ENCODE data around the gene PARP2. TPM values are rescaled to one million over a fixed set of nuclear protein-coding genes. Genes with fewer than 3 reads are reported as not detected.

The PARP2 gene
- total RNA-seq, 2 donors from 2014 or later, result 35.2 to 65.3 TPM

DNA sequence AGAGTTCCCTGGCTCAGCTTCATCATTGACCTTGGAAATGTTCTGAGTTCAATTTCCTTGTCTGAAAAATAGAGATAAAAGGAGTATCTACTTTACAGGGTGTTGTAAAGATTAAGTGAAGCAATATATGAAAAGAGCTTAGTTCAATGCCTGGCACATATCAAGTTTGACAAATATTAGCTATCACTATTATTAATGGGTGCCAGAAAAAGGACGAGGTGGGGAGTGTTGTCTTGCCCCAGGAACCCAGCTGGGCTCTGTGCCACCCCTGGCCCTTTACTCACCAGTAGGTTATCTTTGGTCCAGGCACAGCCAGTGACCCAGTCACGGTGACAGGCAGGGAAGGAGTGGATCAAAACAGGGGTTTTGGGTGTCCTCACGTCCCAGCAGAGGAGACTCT lies 32.0 kb downstream of the PARP2 start:
- Mint-ChIP-seq H3K27me3 (no peaks in the 10 kb centered on the region), H3K36me3 (ENCODE audit: low read depth) (peaks cover 100% of the 10 kb centered on the region), H3K27ac (no peak overlapping the region)

DNA sequence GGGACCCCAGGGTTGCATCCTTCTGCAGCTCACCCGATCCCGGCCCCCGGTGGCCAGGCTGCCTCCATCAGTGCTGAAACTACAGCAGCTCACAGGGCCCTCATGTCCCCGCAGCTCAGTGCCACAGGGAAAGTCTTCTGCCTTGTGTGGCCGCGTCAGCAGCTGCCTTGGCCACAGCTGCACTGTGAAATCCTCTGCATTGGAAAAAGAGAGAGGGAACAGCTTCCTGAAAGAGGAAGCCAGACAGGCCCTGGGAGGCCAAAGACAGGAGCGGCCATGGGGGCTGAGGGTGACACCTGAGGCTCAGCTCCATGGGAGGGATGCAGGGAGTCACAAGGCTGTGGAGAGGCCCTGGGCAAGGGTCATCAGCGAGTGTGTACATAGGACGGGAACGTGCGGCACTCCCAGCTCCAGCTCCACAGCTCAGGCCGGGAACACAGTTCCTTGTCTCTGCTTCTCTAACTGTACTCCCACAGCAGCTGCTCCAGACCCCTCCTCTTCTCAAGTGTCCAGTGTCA lies 32.7 kb downstream of the PARP2 start:
- H3K4me1 Mint-ChIP-seq, result no peaks in the 10 kb centered on the region
- no peak overlapping the region for H3K4me3 Mint-ChIP-seq
- no peaks in the 10 kb centered on the region for H3K9me3 Mint-ChIP-seq
- H3K27ac Mint-ChIP-seq, result peak overlapping the region; percentile 25
- no peak for ATAC-seq (replicated peaks)
- peaks cover 100% of the 10 kb centered on the region for H3K36me3 Mint-ChIP-seq (ENCODE audit: low read depth)
- no peaks in the 10 kb centered on the region for H3K27me3 Mint-ChIP-seq

More for the DNA sequence above, 32.0 kb downstream of the PARP2 start:
- no peaks in the 10 kb centered on the region for H3K9me3 Mint-ChIP-seq
- no peak overlapping the region for H3K4me3 Mint-ChIP-seq
- no peaks in the 10 kb centered on the region for H3K4me1 Mint-ChIP-seq
- no peak for ATAC-seq (replicated peaks)

DNA sequence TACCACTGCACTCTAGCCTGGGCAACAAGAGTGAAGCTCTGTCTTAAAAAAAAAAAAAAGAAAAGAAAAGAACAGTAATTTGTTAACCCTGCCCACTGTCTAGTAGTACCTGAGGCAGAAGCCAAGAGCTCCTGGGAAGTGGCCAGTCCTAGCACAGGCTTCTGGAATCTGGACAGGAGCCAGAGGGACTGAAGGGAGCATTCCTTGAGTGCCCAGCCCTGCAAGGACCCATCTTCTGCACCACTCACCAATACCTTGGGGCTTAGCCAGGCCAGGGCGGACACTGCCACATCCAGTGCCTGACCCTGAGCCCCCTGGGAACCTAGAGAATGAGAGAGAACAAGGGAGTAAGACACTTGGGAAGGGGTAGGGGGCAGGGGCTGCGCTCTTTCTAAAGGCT lies 33.7 kb downstream of the PARP2 start:
- Mint-ChIP-seq H3K36me3 (ENCODE audit: low read depth) (peaks cover 100% of the 10 kb centered on the region), H3K4me1 (no peaks in the 10 kb centered on the region), H3K4me3 (no peak overlapping the region), H3K27ac (peak overlapping the region; percentile 8), H3K27me3 (no peaks in the 10 kb centered on the region), H3K9me3 (no peaks in the 10 kb centered on the region)
- no peak for ATAC-seq (replicated peaks)

DNA sequence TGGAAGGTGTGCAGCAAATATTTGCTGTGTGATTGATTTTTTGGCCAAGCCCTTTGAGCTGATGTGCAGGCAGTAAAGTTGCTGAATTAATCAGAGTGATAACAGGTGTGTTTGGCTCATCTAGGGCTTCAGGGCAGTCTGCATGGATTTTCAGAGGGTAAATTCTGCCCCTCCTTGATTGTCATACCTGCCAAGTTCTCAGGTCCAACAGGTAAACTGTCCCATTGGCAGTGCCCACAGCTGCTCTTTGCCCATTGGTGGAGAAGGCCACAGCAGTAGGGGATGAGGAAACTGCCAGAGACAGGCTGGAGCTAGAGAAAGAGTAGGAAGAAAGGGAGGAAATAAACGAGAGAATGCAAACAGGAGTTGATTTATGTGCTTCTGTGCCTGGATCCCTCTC lies 36.3 kb downstream of the PARP2 start:
- Mint-ChIP-seq H3K9me3 (no peaks in the 10 kb centered on the region), H3K4me1 (no peaks in the 10 kb centered on the region), H3K27ac (no peak overlapping the region), H3K36me3 (ENCODE audit: low read depth) (peaks cover 100% of the 10 kb centered on the region), H3K27me3 (no peaks in the 10 kb centered on the region), H3K4me3 (no peak overlapping the region)
- no peak for ATAC-seq (replicated peaks)

DNA sequence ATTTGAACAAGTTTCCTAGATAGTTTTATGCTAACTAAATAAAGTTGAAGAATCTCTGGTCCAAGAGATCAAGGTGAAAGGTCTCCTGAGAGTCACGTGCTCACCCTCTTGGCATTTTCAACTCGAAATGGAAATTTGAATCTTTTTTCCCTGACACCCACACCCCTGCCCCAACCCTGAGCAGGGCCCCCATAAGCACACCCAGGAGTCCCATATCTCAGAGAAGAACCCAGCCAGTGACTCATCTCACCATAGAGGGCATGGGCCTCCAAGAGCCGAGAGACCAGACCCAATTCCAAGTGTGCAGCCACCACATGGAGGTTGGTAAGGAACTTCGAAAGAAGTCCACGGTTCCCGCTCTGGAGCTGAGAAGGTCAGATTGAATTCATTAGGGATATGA lies 37.2 kb downstream of the PARP2 start:
- Mint-ChIP-seq H3K4me3 (no peak overlapping the region), H3K36me3 (ENCODE audit: low read depth) (peaks cover 100% of the 10 kb centered on the region), H3K27ac (no peak overlapping the region), H3K4me1 (no peaks in the 10 kb centered on the region), H3K9me3 (no peaks in the 10 kb centered on the region), H3K27me3 (no peaks in the 10 kb centered on the region)
- ATAC-seq (replicated peaks), result no peak

DNA sequence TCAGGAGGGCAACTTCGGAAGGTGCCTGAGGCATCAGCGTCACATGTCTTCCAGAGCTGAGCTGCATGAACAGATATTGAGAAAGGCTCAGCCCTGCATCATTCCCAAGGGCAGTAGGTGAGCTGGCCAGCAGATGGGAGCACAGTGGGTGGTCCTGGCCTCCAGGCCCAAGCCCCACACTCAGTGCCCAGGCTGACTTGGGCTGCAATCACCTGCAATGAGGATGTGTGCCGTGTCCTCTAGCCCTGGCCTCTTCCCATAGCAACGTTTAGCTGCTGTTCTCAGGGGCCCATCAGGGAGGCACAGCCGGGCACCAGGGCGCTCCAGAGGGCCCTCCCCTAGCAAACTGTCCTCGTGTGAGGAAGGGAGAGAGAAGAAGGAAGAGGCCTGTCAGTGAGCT lies 37.9 kb downstream of the PARP2 start:
- peaks cover 100% of the 10 kb centered on the region for H3K36me3 Mint-ChIP-seq (ENCODE audit: low read depth)
- no peaks in the 10 kb centered on the region for H3K27me3 Mint-ChIP-seq
- peak overlapping the region; percentile 50 for H3K27ac Mint-ChIP-seq
- H3K4me3 Mint-ChIP-seq, result no peak overlapping the region
- no peaks in the 10 kb centered on the region for H3K9me3 Mint-ChIP-seq
- no peak for ATAC-seq (replicated peaks)
- H3K4me1 Mint-ChIP-seq, result no peaks in the 10 kb centered on the region

DNA sequence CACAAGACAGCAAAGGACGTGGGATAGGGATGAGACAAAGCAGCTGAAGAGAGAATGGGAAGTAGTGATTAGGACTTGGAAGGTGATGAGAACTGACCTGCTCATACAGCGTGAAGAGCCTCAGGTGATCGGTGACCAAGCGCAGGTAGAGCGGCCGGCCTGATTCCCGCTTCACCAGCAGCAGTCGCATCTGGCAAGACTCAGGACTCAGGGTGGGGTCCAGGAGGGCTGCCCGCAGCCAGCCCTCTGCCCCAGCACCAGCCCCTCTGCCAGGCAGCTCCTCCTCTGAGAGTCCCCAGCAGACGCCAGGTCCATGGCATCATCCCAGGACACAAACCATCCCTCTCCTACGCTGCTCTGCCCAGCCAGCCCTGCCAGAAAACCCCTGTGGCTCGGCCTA lies 39.1 kb downstream of the PARP2 start:
- H3K27me3 Mint-ChIP-seq, result no peaks in the 10 kb centered on the region
- H3K4me3 Mint-ChIP-seq, result no peak overlapping the region
- no peak for ATAC-seq (replicated peaks)
- no peak overlapping the region for H3K27ac Mint-ChIP-seq
- H3K9me3 Mint-ChIP-seq, result no peaks in the 10 kb centered on the region
- no peaks in the 10 kb centered on the region for H3K4me1 Mint-ChIP-seq
- H3K36me3 Mint-ChIP-seq (ENCODE audit: low read depth), result peaks cover 100% of the 10 kb centered on the region

DNA sequence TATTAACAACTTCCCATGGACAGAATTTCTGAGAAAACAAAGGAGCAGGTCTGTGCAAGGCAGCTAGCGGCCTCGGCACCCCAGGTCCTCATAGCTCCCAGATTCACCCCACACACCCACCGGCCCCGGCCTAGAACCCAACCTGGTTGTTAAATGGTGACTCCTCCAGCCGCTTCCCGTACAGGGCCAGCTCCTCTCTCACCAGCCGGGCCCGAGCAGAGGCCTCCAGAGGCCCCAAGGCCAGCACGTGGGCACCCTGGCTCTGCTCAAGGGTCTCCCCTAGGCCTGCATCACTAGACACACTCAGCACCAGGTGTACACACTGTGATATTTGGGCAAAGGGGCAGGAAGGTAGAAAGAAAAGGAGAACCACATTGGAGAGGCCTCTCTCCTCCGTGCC lies 39.6 kb downstream of the PARP2 start:
- H3K9me3 Mint-ChIP-seq, result no peaks in the 10 kb centered on the region
- ATAC-seq (replicated peaks), result no peak
- H3K4me3 Mint-ChIP-seq, result no peak overlapping the region
- peaks cover 100% of the 10 kb centered on the region for H3K36me3 Mint-ChIP-seq (ENCODE audit: low read depth)
- H3K4me1 Mint-ChIP-seq, result no peaks in the 10 kb centered on the region
- H3K27ac Mint-ChIP-seq, result no peak overlapping the region
- no peaks in the 10 kb centered on the region for H3K27me3 Mint-ChIP-seq

DNA sequence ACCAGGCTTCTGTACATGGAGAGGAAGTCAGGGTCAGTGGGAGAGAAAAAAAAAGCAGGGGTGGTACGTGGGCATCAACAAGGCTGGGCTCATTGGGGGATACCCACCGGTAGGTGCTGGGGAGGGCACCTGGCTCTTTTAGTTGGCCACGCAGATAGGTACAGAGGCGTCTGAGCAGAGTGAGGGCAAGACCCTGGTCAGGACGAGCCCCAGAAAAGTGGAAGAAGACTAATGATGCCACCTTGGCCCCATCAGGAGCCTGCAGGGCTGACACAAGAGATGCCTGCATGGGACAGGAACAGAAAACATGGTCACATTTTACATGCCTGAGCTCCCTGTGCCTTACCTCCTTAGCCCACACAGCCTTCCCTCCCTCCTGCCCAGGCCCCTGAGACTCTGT lies 40.2 kb downstream of the PARP2 start:
- peaks cover 100% of the 10 kb centered on the region for H3K36me3 Mint-ChIP-seq (ENCODE audit: low read depth)
- H3K9me3 Mint-ChIP-seq, result no peaks in the 10 kb centered on the region
- no peaks in the 10 kb centered on the region for H3K27me3 Mint-ChIP-seq
- H3K4me3 Mint-ChIP-seq, result no peak overlapping the region
- no peak overlapping the region for H3K27ac Mint-ChIP-seq
- no peak for ATAC-seq (replicated peaks)
- H3K4me1 Mint-ChIP-seq, result no peaks in the 10 kb centered on the region

DNA sequence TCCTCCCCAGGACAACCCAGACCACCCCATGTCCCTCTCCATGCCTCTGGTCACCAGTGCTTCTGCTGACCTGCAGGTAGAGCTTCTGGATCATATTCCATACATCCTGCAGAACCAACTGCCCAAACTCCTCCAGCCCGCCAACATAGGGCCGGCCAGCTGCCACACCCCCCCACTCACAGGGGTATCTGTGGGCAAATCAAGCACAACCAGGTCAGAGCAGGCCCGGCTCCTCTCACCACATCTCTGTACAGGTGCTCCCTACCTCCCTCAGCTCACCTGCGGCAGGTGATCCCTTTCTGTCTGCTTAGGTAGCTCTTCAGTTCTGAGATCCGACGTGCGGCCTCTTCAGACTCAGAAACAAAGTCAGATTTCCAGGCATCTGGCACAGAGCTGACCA lies 40.9 kb downstream of the PARP2 start:
- Mint-ChIP-seq H3K36me3 (ENCODE audit: low read depth) (peaks cover 100% of the 10 kb centered on the region), H3K27ac (peak overlapping the region; percentile 54), H3K4me3 (no peak overlapping the region), H3K27me3 (no peaks in the 10 kb centered on the region), H3K9me3 (no peaks in the 10 kb centered on the region), H3K4me1 (no peaks in the 10 kb centered on the region)
- no peak for ATAC-seq (replicated peaks)

DNA sequence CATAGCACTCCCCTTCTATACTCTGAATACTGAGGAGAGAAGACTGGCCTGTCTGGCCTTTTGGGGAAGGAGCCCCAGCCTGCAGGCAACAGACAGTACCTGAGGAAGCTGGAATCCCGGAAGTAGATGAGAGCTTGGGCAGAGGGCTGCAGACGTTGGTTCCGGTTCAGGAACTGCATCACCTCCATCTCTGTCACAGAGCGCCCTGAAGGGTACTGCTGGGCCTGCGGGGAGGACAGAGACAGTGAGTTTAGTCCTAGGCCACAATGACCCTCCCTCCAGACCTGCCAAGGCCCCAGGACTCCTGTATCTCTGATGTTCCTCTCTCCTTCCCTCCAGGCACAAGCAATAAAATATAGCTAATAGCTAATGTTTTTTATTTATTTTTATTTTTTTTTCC lies 41.5 kb downstream of the PARP2 start:
- Mint-ChIP-seq H3K36me3 (ENCODE audit: low read depth) (peaks cover 100% of the 10 kb centered on the region), H3K9me3 (no peaks in the 10 kb centered on the region), H3K4me3 (no peak overlapping the region), H3K27ac (peak overlapping the region; percentile 54), H3K4me1 (no peaks in the 10 kb centered on the region), H3K27me3 (no peaks in the 10 kb centered on the region)
- no peak for ATAC-seq (replicated peaks)

DNA sequence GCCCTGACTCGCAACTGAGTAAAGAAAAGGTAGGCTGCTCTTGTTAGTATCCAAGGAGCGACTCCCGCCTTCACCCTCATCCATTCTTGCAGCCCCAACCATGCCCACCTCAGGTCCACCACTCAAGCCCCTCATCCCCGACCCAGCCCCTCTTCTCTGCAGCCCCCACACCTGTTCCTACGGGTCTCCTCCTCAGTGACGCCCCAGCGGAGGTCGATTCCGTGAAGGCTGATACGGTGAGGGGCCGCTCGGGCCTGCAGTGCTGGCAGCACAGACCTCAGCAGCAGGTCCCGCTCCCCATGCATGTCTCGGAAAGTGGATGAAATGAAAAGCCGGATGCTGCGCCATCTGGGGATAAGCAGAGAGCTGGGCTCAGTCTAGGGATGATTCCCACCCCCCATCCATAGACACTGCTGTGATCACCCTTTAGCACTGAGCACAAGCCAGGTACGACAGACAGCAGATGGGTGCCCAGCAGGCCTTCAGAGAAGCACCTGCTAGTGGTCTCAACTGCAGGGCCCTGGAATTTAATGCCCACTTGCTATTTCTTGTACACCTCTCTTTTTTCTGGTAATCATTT lies 42.9 kb downstream of the PARP2 start:
- Mint-ChIP-seq H3K36me3 (ENCODE audit: low read depth) (peaks cover 100% of the 10 kb centered on the region), H3K9me3 (no peaks in the 10 kb centered on the region), H3K27ac (no peak overlapping the region), H3K4me1 (no peaks in the 10 kb centered on the region), H3K27me3 (no peaks in the 10 kb centered on the region), H3K4me3 (no peak overlapping the region)
- no peak for ATAC-seq (replicated peaks)

DNA sequence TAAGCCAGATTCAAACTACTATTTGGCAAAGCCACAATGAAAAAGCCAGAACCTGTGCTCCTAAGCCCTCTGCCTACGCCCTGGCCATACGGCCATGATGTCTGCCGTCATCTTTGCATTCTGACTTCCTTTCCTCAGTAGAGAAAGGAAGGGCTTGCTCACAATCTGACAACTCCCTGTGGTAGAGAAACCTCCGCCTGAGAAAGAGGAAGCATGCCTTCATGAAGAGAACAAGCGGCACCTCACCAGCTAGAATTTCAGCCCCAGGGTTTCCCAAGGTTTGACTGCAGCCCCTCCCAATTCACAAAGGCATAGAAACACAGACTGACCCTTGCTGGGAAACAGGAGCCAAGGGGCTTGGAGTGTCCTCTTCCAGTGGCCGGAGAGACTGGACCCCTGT lies 44.1 kb downstream of the PARP2 start:
- Mint-ChIP-seq H3K4me1 (no peaks in the 10 kb centered on the region), H3K36me3 (ENCODE audit: low read depth) (peaks cover 100% of the 10 kb centered on the region), H3K4me3 (no peak overlapping the region), H3K9me3 (no peaks in the 10 kb centered on the region), H3K27me3 (no peaks in the 10 kb centered on the region), H3K27ac (peak overlapping the region; percentile 79)
- no peak for ATAC-seq (replicated peaks)

DNA sequence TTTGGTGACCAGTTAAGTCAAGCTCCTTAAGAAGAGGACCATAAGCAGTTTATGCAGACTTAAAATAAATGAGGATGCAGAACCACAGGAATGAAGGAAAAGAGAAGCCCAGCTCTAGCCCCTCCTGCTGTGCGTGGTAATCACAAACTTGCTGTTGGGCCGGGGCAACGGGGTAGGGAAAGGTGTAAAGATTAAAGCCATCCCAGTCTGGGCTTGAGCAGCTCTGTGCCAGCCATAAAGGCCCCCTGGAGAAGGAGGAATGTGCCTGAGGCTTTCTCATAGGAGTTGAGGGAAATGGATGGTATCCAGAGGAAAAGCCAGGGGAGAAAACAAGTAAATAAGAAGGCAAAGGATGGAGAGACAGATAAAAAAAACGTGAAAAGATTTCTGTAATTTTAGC lies 44.7 kb downstream of the PARP2 start:
- Mint-ChIP-seq H3K4me3 (no peak overlapping the region), H3K27me3 (no peaks in the 10 kb centered on the region), H3K4me1 (no peaks in the 10 kb centered on the region), H3K9me3 (no peaks in the 10 kb centered on the region), H3K27ac (peak overlapping the region; percentile 79), H3K36me3 (ENCODE audit: low read depth) (peaks cover 99% of the 10 kb centered on the region)
- no peak for ATAC-seq (replicated peaks)

DNA sequence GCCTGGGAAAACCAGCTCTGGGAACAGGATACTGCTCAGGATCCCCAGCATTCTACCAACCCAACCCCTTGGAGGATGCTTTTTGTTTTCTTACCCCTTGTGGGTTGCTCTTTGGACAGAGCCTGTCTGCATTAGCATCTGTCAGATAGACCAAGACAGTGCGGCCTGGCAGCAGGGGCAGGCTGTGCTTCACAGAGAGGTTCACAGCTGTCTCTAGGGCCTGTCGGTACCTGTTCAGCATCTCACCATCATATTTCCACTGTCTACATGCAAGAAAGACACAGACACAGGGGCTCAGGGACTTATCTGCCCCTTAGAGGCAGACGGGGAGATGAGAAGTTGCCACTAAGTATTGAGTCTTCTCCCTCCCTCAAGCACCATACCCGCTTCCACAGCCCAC lies 48.1 kb downstream of the PARP2 start:
- no peaks in the 10 kb centered on the region for H3K27me3 Mint-ChIP-seq
- no peaks in the 10 kb centered on the region for H3K4me1 Mint-ChIP-seq
- no peak for ATAC-seq (replicated peaks)
- H3K4me3 Mint-ChIP-seq, result no peak overlapping the region
- H3K27ac Mint-ChIP-seq, result no peak overlapping the region
- no peaks in the 10 kb centered on the region for H3K9me3 Mint-ChIP-seq
- peaks cover 99% of the 10 kb centered on the region for H3K36me3 Mint-ChIP-seq (ENCODE audit: low read depth)

DNA sequence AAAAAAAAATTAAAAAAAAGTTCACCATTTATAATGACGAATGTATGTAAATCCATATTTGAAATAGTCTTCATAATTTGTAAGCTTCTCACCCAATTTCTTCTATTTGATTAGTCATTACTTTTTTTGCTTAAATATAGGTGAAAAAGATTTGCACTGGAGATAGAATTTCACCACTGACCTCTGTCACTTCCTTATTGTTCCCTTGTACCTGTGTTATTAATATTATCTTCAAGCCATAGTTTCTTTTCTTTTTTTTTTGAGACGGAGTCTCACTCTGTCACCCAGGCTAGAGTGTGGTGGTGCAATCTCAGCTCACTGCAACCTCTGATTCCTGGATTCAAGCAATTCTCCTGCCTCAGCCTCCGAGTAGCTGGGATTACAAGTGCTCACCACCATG lies 54.1 kb downstream of the PARP2 start:
- Mint-ChIP-seq H3K27me3 (no peaks in the 10 kb centered on the region), H3K4me1 (peaks cover 17% of the 10 kb centered on the region), H3K4me3 (no peak overlapping the region), H3K27ac (no peak overlapping the region), H3K36me3 (ENCODE audit: low read depth) (peaks cover 95% of the 10 kb centered on the region), H3K9me3 (no peaks in the 10 kb centered on the region)
- ATAC-seq (replicated peaks), result no peak

Measured in activated T-helper 17 cell treated with anti-CD3 and anti-CD28 coated beads, Interleukin-2, amount 50 U/mL, for 72 hours (primary cell).